SK-N-MC (cell line): ENCODE measurements around the gene SSC5D.

Experiments
- DNase-seq: peaks from one replicate; pipeline ENCODE4 v3.0.0-alpha.2; 2011; ENCODE audit warnings: low read depth, low spot score
- H3K27ac ChIP-seq: fragments of 200-600 bp; sonication (generic); 2 replicates; pipeline ENCODE4 v1.5.1; 2016; ENCODE audit warnings: mixed run types
- H3K36me3 ChIP-seq: fragments of 200-600 bp; sonication (generic); 2 replicates; pipeline ENCODE4 v1.6.1; 2017; ENCODE audit warnings: antibody characterized with exemption, low read length, mixed read lengths; ENCODE audit not compliant: insufficient read depth
- H3K4me3 ChIP-seq: fragments of 200-600 bp; sonication (generic); 2 replicates; pipeline ENCODE4 v1.5.1; 2016
- H3K9ac ChIP-seq: fragments of 200-600 bp; sonication (generic); 2 replicates; pipeline ENCODE4 v1.8.0; 2017; ENCODE audit warnings: mixed run types, mixed read lengths; ENCODE audit not compliant: insufficient read length
- H3K9me3 ChIP-seq: fragments of 200-600 bp; sonication (generic); 2 replicates; pipeline ENCODE4 v1.6.1; 2017; ENCODE audit warnings: low read depth, mild to moderate bottlenecking, antibody characterized with exemption, low read length, moderate library complexity, mixed read lengths
- EZH2 ChIP-seq: fragments of 200-600 bp; sonication (generic); IDR thresholded peaks from one replicate; pipeline ENCODE4 v1.6.1; 2017; ENCODE audit warnings: antibody characterized with exemption
- FOXP2 ChIP-seq: optimal IDR thresholded peaks from 2 replicates; pipeline ENCODE3; 2011; ENCODE audit warnings: mild to moderate bottlenecking, moderate library complexity; ENCODE audit not compliant: insufficient read depth; ENCODE audit errors: extremely low read length, control extremely low read depth
- POLR2AphosphoS5 ChIP-seq: IDR thresholded peaks from 2 replicates; pipeline ENCODE4 v1.6.1; 2012; ENCODE audit warnings: mild to moderate bottlenecking, low read depth, low read length, borderline replicate concordance

SSC5D gene

DNA sequence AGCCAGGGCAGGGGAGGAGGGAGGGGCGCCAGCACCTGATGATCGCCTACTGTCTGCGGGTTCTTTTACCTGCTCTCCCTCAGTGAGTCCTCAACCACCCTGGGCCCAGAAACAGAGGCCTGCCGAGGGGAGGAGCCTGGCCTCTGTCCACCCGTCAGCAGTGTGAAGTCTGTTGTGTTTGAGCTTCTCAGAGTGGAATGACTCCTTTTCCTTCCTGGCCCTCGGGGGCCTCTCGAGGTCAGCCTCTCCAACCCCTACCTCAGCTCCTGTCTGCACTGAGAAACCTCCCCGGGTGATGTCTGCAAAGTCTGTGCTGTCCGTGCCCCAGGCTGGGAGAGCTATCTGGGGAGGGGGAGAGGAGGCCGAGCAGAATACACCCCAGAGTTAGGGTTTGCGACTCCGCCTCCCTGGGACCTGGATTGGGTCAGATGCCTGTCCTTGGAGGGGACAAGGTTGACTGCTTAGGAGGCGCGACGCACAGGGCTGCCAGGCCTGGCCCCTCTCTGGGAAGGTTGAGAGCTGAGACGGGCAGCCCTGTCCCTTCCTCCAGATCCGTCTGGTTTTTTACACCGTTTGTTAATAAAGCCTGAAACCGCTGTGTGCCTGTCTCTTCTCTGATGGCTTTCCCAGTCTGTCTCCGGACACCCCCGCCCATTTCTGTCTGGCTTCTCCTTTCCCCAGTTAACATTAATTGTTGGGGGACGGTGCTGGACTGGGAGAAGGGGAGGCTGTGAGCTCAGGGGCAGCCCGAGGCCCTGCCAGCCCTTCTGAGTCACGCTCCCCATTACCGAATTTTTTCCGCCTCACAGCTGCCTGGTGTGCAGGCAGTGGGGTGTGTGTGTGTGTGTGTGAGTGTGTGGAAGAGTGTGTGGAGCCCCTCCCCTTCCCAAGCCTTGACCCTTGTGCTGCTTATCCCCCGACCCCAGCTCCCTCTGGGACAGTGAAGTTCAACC is 989 bp upstream of the SSC5D start:
- no peaks in the 10 kb centered on the region for H3K9me3 ChIP-seq
- no peaks in the 10 kb centered on the region for H3K36me3 ChIP-seq
- no peak for DNase-seq
- no peak overlapping the region for H3K4me3 ChIP-seq
- peak overlapping the region; percentile 22 for H3K9ac ChIP-seq
- TF ChIP-seq EZH2 (no peak), POLR2AphosphoS5 (no peak), FOXP2 (no peak)
- H3K27ac ChIP-seq: peak overlapping the region; percentile 77; the same call in 1 of the 2 replicates

DNA sequence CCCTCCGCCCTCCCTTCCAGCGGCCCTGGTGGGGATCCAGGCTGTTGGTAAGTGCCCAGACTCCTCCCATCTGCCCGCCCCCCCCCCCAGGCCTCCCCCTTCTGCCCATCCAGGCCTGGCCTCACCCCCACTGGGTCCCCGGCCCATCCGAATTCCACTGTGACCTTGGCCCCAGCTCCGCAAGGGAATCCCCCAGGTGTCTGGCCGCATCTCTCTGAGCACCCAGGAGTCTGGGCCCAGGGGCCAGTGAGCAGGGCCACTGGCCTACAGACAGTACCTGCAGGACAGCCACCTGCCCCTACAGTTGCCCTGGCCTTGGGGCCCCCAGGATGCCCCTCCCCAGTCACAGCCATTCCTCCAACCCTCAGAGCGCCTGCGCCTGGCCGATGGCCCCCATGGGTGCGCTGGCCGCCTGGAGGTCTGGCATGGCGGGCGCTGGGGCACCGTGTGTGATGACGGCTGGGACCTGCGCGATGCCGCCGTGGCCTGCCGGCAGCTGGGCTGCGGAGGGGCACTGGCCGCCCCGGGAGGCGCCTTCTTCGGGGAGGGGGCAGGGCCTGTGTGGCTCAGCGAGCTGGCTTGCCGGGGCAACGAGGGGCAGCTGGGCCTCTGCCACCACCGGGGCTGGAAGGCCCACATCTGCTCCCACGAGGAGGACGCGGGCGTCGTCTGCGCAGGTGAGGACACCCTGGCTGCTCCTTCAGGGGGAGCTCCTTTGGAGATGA is 912 bp downstream of the SSC5D start:
- H3K9me3 ChIP-seq: no peaks in the 10 kb centered on the region
- no peaks in the 10 kb centered on the region for H3K36me3 ChIP-seq
- DNase-seq: no peak
- no peak for TF ChIP-seq EZH2
- TF ChIP-seq POLR2AphosphoS5: no peak
- TF ChIP-seq FOXP2: no peak
- H3K9ac ChIP-seq: no peak overlapping the region
- no peak overlapping the region for H3K27ac ChIP-seq
- H3K4me3 ChIP-seq: no peak overlapping the region

DNA sequence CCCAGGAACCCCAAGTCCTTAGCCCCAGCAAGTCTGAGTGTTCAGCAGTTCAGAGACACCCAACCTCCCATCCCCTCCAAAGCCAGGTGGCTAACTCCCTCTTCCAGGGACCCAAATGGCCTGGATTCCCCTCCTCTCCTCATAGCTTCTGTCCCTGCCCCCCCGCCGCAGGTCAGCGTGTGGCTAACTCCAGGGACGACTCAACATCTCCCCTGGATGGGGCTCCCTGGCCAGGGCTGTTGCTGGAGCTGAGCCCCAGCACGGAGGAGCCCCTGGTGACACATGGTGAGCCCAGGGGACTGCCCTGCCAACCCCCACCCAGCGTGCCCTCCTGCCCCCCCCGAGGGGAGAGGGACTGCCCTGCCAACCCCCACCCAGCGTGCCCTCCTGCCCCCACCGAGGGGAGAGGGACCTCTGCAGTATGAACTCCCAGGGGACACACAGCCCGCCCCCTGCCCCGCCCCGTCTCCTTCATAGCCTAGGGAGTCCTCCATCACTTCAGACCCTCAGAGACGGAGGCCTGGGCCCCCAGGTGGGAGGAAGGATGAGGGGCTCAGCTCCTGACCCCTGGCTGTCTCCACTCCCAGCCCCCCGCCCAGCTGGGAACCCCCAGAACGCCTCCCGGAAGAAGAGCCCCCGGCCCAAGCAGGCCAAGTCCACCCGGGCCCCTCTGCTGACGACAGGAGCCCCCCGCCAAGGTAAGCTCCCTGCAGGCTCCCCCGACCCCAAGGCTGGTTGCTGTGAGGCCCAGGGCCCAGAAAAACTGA is 1.7 kb downstream of the SSC5D start:
- Histone ChIP-seq H3K9me3 (no peaks in the 10 kb centered on the region), H3K9ac (no peak overlapping the region), H3K4me3 (no peak overlapping the region), H3K36me3 (no peaks in the 10 kb centered on the region), H3K27ac (no peak overlapping the region)
- no peak for DNase-seq
- TF ChIP-seq FOXP2 (no peak), POLR2AphosphoS5 (no peak), EZH2 (no peak)

DNA sequence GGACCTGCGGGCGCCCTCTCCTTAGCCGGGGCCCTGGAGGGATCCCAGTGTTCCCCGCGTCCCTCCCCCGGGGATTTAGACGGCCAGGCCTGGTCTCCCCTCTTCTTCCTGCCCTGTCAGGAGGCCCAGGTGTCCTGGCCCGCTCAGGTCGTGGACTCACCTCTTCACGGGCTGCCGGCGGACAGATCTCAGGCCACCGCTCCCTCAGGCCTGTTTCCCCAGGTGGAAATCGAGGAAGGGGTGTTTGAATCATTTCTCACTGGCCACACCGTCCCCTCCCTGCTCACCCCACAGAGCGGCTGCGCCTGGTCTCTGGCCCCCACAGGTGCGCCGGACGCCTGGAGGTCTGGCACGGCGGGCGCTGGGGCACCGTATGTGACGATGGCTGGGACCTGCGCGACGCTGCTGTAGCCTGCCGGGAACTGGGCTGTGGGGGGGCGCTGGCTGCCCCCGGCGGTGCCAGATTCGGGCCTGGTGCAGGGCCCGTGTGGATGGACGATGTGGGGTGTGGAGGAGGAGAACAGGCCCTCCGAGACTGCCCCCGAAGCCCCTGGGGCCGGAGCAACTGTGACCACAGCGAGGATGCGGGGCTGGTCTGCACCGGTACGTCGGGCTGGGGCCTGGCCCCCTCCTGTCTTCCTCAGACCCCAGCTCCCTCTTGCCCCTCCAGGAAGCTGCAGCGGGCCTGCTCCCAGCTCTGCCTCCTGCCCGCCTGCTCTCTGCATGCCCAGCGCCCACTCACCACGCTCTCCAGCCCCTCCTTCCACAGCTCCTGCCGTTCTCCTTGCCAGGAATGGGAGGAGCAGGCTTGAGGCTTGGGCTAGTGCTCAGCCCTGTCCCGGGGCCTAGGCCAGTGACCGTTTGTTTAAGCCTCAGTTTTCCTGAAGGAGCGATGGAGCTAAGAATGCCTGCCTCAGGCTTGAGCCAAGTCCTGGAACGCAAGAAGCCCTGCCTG is 2.5 kb downstream of the SSC5D start:
- no peak for TF ChIP-seq POLR2AphosphoS5
- no peak for TF ChIP-seq FOXP2
- no peak for TF ChIP-seq EZH2
- DNase-seq: no peak
- no peak overlapping the region for H3K27ac ChIP-seq
- H3K9me3 ChIP-seq: no peaks in the 10 kb centered on the region
- H3K36me3 ChIP-seq: no peaks in the 10 kb centered on the region
- no peak overlapping the region for H3K4me3 ChIP-seq
- no peak overlapping the region for H3K9ac ChIP-seq

DNA sequence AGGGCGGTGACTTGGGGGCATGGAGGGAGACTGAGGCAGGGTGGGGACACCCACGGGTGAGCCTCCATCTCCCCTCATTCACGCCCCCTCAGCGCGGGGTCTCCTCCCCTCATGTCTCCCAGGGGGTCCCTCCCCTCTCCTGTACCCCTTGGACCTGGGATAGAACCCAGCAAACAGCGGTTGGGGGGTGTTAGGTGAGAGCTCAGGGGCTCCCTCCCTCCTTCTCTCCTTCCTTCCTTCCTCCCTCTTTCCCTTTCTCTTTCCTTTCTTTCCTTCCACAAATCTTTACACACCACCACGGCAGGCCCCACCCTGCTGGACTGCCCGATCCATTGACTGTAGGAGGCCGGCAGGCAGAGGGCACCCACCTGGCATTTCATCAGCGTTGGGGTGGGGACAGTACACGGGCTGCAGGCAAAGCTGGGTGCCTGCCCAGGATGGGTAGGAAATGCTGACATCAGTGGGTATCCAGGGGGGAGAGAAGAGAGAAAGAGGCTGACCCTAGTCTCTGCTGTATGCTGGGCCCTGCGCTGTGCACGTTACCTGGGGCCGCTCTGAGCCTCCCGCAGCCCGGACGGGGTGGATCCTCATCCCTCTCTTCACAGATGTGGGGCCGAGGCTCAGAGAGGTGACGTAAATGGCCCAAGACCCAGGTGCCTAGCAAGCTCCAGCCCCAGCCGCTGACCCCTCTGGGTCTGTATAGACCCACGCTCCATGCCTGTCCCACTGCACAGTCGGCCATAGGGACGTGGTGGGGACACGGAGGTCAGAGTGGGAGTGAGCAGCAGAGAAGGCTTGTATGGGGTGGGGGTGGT is 3.5 kb downstream of the SSC5D start:
- Histone ChIP-seq H3K36me3 (no peaks in the 10 kb centered on the region), H3K27ac (no peak overlapping the region), H3K9me3 (no peaks in the 10 kb centered on the region), H3K4me3 (no peak overlapping the region), H3K9ac (no peak overlapping the region)
- no peak for DNase-seq
- TF ChIP-seq POLR2AphosphoS5: no peak
- no peak for TF ChIP-seq FOXP2
- no peak for TF ChIP-seq EZH2

DNA sequence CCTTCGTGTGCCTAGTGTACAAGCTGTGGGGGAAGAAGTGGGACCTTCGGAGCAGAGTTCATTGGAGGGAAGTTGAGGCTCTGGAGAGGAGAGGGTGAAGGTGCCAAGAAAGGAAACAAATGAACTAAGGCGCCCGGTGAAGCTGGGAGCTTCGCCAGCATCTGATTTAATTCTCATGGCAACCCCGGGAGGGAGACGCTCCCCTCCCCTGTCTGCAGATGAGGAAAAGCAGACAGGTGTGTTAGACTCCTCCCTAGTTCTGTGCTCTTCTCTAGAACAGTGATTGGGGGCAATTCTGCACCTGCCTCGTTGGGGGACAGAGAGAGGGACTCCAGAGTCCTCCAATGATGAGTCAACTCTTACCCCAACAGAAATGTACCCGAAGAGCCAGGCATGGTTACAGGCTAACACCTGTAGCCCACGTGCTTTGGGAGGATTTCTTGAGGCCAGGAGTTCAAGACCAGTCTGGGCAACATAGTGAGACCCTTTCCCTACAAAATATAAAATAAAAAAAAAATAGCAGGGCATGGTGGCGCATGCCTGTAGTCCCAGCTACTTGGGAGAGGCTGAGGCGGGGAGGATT is 4.2 kb downstream of the SSC5D start:
- no peak overlapping the region for H3K27ac ChIP-seq
- TF ChIP-seq FOXP2: no peak
- no peak for TF ChIP-seq EZH2
- no peak for TF ChIP-seq POLR2AphosphoS5
- DNase-seq: no peak
- no peaks in the 10 kb centered on the region for H3K9me3 ChIP-seq
- H3K36me3 ChIP-seq: no peaks in the 10 kb centered on the region
- H3K4me3 ChIP-seq: no peak overlapping the region
- no peak overlapping the region for H3K9ac ChIP-seq
